BJ (cell line): ENCODE data around the gene NDC1. TPM values are rescaled to one million over a fixed set of nuclear protein-coding genes. Genes with fewer than 3 reads are reported as not detected.
A peak's percentile ranks its signal among the peaks of the same experiment; 100 is the strongest.

Experiments
- CTCF ChIA-PET: fragments of 350-600 bp; formaldehyde crosslinking; extraction: SDS; loops from one replicate; lab custom pipeline; 2021; ENCODE audit warnings: antibody characterized with exemption, inconsistent platforms; lab: Yijun Ruan, JAX
- POLR2A ChIA-PET: fragments of 300-600 bp; sonication (Branson Sonifier 250); formaldehyde crosslinking; extraction: SDS; loops from one replicate; lab custom pipeline; 2021; ENCODE audit warnings: antibody characterized with exemption; lab: Charles Lee
- DNase-seq: peaks from one replicate; pipeline ENCODE4 v3.0.0-alpha.2; 2011; ENCODE audit warnings: low read depth
- H3K27me3 ChIP-seq: 2 replicates; pipeline ENCODE4 v1.6.0; 2011; ENCODE audit warnings: low read length; ENCODE audit not compliant: control insufficient read depth, insufficient read depth
- H3K36me3 ChIP-seq: 2 replicates; pipeline ENCODE4 v1.5.1; 2011; ENCODE audit warnings: low read length; ENCODE audit not compliant: control insufficient read depth, insufficient read depth
- H3K4me3 ChIP-seq: 2 replicates; pipeline ENCODE4 v1.5.1; 2011; ENCODE audit warnings: low read depth, mild to moderate bottlenecking, control low read depth, low read length
- polyA plus RNA-seq: library from polyadenylated mRNA; depleted of rRNA; stranded (reverse); fragments of >200 nt; gene quantifications from 2 replicates; pipeline ENCODE4 v1.2.3, GENCODE V29; 2011
- TF ChIP-seq, protein P1 (sequence below): IDR thresholded peaks from 2 replicates; pipeline ENCODE4 v1.5.1; 2011; ENCODE audit warnings: low read depth, mild to moderate bottlenecking, control low read depth, inconsistent platforms, low read length, moderate library complexity; ENCODE audit not compliant: insufficient read depth

Gene NDC1
- polyA plus RNA-seq, 1 experiment = 17.5 TPM

DNA sequence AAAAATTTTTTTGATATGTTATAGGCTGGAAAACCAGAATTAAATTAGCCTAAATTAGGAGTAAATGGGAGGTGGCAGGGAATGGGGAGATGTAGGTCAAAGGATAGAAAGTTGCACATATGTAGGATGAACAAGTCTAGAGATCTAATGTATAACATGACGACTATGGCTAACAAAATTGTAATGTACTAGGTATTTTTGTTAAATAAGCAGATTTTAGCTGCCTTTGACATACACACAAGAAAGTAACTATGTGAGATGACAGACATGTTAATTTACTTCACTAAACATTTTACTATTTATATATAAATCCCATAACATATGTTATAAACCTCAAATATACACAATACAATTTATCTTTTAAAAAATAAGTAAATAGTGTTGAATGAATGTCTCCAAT, 68.9 kb downstream of the NDC1 start:
- no peak for DNase-seq
- ChIA-PET CTCF (interaction anchor here (1.3 kb wide), 1 partner anchor 191 kb away, joined by 3 read pairs; no protein-coding TSS in a partner anchor), POLR2A (no interaction called here)
- Histone ChIP-seq H3K27me3 (no peaks in the 10 kb centered on the region), H3K4me3 (no peak overlapping the region), H3K36me3 (no peaks in the 10 kb centered on the region)
- TF ChIP-seq, protein P1, sequence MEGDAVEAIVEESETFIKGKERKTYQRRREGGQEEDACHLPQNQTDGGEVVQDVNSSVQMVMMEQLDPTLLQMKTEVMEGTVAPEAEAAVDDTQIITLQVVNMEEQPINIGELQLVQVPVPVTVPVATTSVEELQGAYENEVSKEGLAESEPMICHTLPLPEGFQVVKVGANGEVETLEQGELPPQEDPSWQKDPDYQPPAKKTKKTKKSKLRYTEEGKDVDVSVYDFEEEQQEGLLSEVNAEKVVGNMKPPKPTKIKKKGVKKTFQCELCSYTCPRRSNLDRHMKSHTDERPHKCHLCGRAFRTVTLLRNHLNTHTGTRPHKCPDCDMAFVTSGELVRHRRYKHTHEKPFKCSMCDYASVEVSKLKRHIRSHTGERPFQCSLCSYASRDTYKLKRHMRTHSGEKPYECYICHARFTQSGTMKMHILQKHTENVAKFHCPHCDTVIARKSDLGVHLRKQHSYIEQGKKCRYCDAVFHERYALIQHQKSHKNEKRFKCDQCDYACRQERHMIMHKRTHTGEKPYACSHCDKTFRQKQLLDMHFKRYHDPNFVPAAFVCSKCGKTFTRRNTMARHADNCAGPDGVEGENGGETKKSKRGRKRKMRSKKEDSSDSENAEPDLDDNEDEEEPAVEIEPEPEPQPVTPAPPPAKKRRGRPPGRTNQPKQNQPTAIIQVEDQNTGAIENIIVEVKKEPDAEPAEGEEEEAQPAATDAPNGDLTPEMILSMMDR = no peak

DNA sequence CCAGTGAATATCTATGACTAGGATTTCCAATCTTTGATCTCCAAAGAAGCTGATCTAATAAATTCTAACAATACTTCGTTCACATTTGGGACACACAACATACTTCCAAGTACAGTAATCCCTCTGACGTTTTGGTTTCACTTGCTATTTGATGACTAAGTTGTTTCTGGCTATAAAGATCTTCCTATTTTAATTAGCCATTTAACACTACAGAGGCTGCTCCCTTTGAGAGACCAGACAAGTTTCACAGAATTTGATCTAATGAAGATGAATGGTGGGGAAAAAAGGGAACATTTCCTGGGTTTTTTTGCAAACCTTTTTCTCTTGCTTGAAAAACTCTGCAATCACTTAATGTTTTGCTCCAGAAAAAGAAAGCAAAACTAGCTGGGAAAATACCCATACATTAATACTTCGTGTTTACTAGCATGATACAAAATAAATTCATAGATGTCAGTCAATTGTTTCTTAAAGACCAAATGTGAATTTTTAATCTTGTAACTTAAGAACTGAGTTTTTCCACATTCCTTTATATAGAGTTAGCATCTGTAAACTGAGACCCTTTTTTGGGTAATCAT, 71.2 kb downstream of the NDC1 start:
- ChIA-PET CTCF (interaction anchor here (0.5 to 2.5 kb wide), 5 partner anchors 13 to 322 kb away, joined by 3 to 6 read pairs (median 3); no protein-coding TSS in a partner anchor), POLR2A (no interaction called here)
- TF ChIP-seq, protein P1 = no peak
- peak overlapping the region; percentile 18 for H3K4me3 ChIP-seq
- DNase-seq = no peak
- no peaks in the 10 kb centered on the region for H3K36me3 ChIP-seq
- no peaks in the 10 kb centered on the region for H3K27me3 ChIP-seq

DNA sequence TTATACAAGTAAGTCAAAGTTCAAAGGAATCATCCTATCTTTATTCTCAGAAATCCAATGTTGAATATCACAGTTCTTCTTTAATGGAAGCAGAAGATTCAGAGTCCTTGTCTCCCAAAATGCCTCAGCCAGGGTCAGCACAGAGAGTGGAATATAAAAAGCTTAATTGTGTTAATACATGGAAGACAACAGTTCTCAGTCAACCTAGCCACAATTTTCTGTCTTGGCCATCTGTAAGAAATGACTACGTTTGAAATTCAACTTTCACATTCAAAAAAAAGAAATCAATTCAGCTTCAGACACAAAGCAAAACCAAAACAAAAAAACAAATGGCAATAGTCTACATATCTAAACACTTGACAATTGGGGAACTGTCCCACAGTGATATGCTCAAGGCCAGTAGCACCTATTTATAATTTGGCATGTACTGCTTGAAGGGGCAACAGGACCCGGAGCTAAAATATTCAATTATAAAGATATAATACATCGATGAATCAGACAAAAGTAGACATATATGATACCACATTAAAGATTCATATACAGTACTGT, 71.8 kb downstream of the NDC1 start:
- POLR2A ChIA-PET = no interaction called here
- H3K4me3 ChIP-seq = no peak overlapping the region

DNA sequence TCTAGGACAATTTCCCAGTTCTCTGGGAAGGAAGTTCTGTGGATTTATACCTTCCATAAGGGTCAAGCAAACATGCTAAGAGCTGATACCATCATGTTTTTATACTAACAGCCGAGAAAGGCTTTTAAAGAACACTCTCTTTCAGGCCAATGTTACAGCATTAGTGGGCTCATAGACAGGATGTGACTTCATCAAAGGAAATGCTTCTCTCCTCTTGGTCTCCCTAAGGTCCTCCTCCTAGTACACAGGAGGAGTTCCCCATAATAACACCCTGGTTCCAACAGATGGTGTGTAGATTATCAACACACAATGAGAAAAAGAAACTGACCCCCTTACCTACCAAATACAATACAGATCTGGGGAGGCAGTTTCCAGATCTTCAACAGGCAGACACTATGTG, 72.4 kb downstream of the NDC1 start:
- ChIA-PET POLR2A (no interaction called here), CTCF (interaction anchor here (1.0 to 2.5 kb wide), 6 partner anchors 10 to 320 kb away, joined by 3 to 9 read pairs (median 4); no protein-coding TSS in a partner anchor)
- TF ChIP-seq, protein P1 = no peak
- Histone ChIP-seq H3K4me3 (no peak overlapping the region), H3K27me3 (no peaks in the 10 kb centered on the region), H3K36me3 (no peaks in the 10 kb centered on the region)
- DNase-seq = no peak

More for the DNA sequence above, 71.8 kb downstream of the NDC1 start:
- TF ChIP-seq, protein P1 = no peak
- no peaks in the 10 kb centered on the region for H3K27me3 ChIP-seq
- no peaks in the 10 kb centered on the region for H3K36me3 ChIP-seq
- no peak for DNase-seq
- CTCF ChIA-PET = interaction anchor here (0.5 to 2.5 kb wide), 7 partner anchors 11 to 321 kb away, joined by 3 to 6 read pairs (median 3); no protein-coding TSS in a partner anchor

DNA sequence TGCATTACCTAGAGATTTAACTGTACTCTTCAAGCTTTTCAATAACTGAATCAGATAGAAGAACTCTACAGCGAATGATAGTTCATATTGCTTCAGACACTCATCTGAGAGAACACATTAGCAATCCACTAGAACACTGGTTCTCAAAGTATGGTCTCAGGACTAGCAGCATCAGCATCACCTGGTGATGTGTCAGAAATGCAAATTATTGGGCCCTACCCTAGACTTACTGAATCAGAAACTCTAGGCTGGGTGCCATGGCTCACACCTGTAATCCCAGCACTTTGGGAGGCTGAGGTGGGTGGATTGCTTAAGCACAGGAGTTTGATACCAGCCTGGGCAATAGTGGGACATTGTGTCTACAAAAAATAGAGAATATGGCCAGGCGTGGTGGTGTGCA, 74.2 kb downstream of the NDC1 start:
- no peaks in the 10 kb centered on the region for H3K27me3 ChIP-seq
- ChIA-PET POLR2A (no interaction called here), CTCF (interaction anchor here (1.7 to 3.1 kb wide), 3 partner anchors 10 to 278 kb away, joined by 3 to 21 read pairs (median 9); no protein-coding TSS in a partner anchor)
- no peak overlapping the region for H3K4me3 ChIP-seq
- no peaks in the 10 kb centered on the region for H3K36me3 ChIP-seq
- TF ChIP-seq, protein P1 = no peak
- DNase-seq = no peak
